ENCODE results near the gene HELQ.
A peak's percentile ranks its signal among the peaks of the same experiment; 100 is the strongest.
"Not testable (repeated sequence)": the region's sequence is repeated elsewhere in the genome, so short reads cannot be mapped to it uniquely, and the experiment has no call there.

HELQ gene, protein sequence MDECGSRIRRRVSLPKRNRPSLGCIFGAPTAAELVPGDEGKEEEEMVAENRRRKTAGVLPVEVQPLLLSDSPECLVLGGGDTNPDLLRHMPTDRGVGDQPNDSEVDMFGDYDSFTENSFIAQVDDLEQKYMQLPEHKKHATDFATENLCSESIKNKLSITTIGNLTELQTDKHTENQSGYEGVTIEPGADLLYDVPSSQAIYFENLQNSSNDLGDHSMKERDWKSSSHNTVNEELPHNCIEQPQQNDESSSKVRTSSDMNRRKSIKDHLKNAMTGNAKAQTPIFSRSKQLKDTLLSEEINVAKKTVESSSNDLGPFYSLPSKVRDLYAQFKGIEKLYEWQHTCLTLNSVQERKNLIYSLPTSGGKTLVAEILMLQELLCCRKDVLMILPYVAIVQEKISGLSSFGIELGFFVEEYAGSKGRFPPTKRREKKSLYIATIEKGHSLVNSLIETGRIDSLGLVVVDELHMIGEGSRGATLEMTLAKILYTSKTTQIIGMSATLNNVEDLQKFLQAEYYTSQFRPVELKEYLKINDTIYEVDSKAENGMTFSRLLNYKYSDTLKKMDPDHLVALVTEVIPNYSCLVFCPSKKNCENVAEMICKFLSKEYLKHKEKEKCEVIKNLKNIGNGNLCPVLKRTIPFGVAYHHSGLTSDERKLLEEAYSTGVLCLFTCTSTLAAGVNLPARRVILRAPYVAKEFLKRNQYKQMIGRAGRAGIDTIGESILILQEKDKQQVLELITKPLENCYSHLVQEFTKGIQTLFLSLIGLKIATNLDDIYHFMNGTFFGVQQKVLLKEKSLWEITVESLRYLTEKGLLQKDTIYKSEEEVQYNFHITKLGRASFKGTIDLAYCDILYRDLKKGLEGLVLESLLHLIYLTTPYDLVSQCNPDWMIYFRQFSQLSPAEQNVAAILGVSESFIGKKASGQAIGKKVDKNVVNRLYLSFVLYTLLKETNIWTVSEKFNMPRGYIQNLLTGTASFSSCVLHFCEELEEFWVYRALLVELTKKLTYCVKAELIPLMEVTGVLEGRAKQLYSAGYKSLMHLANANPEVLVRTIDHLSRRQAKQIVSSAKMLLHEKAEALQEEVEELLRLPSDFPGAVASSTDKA

DNA sequence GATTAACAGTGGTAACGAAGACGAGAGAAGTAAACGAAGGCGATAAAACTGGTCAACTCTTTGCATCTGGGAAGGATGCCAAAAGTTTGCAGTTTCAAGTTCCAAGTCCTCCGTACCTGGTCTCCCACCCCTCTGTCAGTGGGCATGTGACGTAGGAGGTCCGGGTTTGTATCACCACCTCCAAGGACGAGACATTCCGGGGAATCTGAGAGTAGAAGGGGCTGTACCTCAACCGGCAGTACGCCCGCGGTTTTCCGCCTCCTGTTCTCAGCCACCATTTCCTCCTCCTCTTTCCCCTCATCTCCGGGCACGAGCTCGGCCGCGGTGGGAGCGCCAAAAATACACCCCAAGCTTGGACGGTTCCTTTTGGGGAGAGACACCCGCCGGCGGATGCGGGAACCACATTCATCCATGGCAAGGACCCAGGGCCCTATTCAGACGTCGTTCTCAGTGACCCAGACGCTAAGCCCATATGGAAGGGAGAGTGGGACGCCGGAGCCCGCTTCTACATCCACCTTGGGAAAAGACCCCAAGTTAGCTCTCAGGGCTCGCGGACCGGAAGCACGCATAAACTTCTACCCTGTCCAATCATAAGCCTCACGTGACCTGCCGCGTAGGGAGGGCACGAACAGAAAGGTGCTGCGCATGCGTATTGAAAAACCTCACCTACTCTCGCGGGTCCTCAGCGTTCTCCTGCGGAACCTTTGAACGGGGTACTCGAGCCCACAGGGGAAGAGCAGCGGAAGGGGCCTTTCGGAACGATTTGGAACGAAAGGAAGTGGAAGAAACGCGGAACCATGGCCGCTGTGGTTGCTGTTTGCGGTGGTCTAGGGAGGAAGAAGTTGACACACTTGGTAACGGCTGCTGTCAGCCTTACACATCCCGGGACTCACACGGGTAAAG is at the start of gene HELQ, which contains the start of gene MRPS18C:
HELQ (minus strand) TSS at position 543 of the 903 bp plus-strand sequence; CDS start at position 413, 130 bp downstream.
MRPS18C (plus strand) TSS at position 778 of the 903 bp plus-strand sequence; CDS start at position 798, 20 bp downstream.
- peak; percentile 99 for DNase-seq

DNA sequence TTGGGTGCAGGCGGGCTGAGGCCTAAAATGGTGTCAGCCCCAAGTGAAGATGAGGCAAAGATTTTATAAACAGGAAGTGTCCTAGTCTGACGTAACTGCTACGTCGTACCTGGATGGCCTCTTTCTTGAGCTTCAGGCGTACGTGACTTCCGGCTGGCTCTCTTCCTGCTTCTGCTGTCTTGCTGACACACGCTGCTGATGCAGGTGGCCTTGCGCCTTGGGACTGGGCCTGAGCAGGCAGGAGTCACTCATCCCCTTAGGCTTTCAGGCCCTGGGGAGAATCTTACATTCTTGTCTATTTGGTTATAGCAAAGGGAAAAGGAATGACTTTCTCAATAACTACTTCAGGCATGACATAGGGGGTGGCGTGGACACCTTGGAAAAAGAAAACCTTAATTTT is 49.4 kb upstream of the HELQ start:
- no peak for DNase-seq

DNA sequence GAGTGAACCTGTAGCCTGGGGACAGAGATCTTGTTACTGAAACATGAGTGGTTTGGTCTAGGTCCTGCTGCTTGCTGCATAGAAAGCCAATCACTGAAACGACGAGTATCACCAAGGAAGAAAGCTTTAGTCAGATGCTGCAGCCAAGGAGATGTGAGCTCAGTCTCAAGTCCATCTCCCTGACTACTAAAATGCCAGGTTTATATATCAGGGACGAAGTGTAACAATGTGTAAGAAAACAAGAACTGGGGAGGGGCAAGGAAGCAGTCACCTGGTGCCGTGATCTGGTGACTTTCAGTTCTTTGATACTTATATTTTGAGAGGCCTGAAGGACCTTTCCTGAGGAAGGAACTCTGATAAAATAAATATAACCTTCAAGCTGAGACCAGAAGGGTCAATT is 48.9 kb upstream of the HELQ start:
- no peak for DNase-seq

DNA sequence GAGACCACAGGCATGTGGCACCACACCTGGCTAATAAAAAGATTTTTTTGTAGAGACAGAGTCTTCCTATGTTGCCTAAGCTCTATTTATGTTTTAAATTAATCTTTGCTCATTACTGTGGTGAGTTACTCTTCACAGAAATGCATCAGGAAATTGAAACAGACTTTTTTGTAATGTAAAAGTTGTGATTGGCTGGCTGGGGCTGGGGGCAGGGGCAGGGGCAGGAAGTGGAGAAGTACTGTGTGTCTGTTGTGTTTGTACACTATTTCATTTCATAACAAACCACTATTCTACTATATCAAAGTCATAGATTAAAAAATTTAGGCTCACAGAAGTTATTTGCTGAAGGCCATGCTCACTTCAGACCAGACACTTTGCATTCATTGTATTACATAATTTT is 48.4 kb upstream of the HELQ start:
- DNase-seq, result no peak

DNA sequence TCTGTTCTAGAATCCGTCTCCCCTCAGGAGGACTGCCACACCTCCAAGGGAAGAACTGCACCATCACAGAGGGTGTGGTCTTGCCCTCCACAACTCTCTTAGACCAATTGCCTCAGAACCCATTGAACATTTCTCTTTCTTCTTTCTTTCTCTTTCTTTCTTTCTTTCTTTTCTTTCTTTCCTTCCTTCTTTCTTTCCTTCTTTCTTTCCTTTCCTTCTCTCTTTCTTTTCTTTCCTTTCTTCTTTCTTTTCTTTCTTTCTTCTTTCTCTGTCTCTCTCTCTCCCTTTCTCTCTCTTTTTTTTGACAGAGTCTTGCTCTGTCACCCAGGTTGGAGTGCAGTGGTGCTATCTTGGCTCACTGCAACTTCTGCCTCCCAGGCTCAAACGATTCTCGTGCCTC is 46.0 kb upstream of the HELQ start:
- not testable (repeated sequence) for DNase-seq

DNA sequence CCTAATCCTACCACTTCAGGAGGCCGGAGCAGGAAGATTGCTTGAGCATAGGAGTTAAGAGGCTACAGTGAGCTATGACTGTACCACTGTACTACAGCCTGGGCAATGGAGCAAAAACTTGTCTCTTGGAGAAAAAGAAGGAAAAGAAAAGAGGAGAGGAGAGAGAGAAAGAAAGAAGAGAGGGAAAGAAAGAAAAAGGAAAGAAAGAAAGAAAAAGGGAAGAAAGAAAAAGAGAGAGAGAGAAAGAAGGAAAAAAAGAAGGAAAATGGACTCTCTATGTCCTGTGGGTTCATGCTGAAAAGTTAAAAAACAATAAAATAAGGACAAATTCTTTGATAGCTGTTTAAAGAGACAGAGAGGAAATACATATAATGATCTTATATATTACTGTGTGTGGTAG is 42.6 kb upstream of the HELQ start:
- DNase-seq, result no peak

DNA sequence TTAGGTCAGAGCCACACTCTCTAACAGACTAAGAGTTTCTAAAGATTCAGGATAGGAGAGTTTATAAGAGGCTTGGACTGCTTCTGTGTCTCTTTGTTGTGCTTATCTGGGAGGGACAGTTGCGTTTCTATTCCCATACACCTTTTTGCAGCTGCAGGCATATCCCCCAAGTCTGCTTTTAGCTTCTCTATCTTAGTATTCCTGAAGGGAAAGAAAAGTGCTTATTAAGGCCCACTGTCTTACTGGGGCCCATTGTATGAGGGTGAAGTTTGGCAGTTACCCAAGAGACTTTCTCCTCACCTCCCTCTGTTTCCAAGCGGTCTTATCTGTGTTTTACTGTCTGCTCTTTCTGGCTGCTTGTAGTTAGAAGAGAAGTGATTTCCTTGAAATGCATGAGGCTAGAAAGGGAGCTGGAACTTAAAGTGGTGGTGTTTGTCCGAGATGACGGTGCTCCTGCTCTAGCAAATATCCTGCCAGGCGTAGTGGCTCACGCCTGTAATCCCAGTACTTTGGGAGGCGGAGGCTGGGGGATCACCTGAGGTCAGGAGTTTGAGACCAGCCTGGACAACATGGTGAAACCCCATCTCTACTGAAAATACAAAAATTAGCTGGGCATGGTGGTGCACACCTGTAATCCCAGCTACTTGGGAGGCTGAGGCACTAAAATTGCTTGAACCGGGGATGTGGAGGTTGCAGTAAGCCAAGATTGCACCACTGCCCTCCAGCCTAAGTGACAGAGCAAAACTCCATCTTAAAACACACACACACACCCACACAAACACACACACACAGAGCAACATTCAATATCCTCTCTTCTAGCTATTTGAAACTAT is 40.7 kb upstream of the HELQ start:
- not testable (repeated sequence) for DNase-seq

DNA sequence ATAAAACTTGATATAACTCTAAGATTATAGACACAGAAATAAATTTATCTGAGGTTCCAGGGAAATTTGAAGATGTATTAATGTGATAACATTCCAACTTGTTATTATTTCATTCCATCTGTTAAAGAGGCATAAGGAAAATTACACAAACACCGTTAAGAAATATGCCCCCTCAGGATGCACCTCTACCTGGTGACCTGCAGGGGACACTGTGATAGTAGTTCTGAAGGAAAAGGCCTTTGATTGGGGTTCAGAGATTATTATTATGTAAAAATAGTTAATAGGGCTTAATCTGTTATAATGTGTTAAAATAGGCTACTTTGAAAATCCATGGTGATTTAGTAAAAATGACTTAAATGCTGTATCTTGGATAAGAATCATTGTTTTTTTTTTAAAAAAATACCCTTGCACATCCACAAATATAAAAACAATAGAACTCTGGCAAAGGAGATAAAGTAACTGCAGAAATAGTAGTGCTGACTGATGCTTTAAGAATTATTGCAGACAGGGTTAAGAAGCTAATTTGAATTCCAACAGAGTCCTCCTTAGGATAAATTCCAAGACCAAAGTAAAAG is 35.3 kb upstream of the HELQ start:
- DNase-seq, result peak; percentile 28

DNA sequence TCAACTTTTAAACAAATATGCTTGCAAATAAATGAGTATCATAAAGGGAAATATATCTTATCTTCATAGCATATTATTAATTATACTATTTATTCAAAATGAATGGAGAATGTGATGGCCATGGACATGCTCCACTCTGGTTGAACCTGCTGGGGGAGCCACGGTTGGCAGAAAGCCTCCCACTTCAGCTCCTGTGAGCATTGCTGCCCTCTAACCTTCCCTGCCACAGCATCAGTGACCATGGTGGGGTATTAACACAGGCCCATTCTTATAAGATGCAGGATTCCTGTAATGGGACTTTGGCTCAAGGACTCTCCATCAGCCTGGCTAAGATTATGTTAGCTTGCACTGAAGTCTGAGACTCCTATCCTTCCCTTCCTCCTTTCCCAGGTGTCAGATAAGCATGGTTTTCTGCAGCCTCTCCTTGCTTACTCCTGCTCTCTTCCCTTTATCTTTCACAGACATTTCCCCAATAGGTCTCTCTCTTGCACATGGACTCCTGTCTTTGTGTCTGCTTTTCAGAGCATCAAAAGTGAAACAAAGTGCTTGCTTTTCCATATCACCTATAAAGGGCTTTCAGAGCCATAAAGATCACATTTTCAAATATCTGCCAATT is 34.2 kb upstream of the HELQ start:
- DNase-seq, result no peak

DNA sequence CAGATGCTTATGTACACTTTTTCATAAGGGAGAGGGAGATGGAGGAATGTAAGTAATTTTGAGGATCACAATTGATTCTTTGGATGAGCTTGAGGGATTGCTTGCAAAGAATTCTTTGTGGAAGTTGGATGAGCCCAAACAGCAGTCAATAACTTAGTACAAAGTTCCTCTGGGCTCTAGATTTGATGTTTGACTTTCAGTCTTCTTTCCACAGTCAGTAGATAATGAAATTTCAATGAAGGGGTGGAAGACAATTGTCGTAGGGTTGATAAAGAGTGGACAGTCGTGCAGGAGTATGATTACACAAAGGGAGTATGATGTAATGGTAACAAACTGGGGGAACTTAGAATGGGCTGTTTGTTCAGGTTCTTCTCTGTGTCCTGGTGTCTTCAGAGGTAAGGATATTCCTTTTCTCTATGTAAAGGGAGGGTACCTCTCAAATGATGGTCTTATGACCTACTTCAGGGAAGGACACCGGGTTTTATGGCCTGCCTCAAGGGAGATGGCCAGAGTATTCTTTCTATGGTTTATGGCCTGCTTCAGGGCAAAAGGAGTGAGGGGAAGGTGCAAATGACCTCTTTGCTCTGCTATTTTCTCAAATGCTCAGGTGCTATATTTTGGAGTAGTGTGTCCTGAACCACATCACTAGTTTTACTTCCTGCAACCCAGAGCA is 31.0 kb upstream of the HELQ start:
- no peak for DNase-seq

DNA sequence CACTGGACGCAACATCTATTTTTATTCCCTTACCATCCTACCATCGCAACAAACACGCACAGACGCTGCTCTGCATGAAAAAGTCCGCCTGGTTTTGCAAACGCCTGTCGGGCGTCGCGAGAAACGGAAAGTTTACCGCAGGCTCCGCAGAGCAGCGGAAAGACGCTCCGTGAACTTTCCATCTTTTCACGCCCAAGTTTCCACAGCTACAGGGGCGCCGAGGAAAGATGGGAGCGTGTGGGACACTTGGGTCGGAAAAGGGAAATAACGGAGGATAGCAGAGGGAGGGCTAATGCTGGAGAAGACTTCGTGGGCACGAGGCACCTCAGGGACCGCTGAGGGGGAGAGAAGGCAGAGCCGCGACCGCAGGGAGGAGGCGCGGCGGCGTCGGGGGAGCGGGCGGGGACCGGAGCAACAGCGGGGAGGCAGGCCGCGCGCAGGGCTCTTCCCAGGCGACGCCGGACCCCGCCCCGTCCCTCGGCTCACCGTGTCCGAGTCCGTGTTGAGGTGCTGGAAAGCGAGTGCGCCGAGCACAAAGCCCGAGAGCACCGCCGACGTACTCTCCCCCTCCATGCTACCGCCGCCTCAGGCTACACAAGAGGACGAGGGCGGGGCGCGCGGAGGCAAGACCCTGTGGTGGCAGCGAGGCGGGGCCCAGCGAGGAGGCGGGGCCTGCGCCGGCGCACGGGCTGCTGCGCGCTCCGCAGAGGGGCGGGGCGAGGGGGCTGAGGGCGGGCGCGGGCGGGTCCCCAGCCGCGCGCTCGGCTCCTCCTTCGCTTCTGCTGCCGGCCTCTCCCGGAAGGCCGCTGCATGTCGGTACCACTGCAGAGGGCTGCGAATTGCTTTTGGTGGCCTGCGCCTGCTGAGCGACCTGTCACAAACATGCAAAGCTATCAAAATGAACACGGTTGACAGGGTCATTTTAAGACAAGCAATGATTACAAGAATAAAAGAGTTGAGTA is 29.2 kb upstream of the HELQ start, which contains the start of gene ABRAXAS1:
ABRAXAS1 (minus strand) TSS at position 601 of the 962 bp plus-strand sequence; CDS start at position 573, 28 bp downstream.
- peak; percentile 89 for DNase-seq

DNA sequence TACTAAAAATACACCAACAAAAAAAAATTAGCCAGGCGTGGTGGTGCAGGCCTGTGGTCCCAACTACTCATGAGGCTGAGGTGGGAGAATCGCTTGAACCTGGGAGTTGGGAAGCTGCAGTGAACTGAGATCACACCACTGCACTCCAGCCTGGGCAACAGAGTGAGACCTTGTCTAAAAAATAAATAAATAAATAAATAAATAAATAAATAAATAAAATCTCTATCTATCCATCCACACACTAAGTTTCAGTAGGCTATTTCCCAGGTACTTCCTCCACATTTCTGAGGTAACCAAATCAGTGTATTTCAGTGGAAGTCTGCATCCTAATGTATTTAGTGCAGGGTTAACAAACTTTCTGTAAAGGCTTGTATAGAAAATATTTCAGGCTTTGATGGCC is 18.3 kb upstream of the HELQ start:
- DNase-seq, result no peak

DNA sequence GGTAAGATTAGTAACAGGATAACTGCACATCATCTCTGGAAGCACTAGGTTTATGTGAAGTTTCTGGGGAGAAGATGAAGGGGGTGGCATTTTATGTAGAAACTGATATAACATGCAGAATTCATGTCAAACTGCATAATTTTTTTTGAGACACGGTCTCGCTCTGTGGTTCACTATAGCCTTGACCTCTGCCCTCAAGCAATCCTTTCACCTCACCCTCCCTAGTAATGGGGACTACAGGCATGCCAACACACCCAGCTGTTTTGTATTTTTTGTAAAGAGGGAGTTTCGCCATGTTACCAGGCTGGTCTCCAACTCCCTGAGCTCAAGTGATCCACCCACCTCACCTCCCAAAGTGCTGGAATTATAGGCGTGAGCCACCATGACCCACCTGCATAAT is 17.8 kb upstream of the HELQ start:
- no peak for DNase-seq

DNA sequence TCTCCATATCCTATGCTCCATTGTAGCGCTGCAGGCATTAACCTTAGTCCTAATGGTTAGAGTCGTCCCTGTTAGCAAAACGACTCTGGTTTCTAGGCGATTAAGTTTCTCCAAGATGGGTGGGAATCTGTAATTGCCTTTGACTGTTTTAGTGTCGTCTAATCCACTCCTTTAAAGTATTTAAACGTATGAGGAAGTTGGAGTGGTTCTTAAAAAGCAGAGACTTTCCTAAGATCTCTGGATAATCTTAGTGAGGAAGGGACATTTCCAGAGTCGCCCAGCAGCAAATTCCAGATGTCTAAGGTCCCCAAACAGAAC is 520 bp upstream of the HELQ start:
- DNase-seq, result no peak

DNA sequence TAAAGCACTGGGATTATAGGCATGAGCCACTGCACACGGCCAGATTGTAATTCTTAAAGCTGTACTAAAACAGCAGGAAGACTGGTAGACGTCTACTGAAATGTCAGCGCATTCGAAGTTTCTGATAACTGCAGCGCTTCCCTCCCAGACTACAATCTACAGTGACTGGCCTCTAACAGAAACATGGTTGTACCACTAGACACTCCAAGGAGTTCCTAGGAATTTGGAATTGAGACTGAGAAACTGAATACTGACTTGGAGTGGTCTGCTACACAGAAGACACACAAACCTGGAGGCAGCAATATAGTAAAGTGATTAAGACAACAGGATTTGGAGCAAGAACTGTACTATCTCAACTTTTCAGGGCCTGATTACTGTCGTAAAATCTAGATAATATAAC is 937 bp downstream of the HELQ start:
- DNase-seq, result no peak

DNA sequence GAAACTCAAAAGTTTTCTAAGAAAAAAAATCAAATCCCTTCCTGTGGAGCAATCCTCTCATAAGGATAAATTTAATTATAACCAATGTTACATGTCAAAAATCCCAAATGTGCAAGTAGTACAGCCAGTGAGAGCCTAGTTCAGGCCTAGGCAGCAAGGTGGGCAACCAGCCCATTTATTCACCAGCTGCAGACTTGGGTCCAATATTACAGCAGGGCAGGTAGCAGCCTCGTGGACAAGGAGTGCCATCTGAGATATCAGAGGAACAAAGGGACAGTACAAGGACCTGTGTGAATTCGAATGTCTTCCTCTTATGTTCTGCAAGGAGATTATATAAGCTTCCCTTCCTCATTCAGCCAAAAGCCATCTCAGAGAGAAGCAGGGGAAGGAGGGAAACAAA is 6.6 kb downstream of the HELQ start:
- no peak for DNase-seq

DNA sequence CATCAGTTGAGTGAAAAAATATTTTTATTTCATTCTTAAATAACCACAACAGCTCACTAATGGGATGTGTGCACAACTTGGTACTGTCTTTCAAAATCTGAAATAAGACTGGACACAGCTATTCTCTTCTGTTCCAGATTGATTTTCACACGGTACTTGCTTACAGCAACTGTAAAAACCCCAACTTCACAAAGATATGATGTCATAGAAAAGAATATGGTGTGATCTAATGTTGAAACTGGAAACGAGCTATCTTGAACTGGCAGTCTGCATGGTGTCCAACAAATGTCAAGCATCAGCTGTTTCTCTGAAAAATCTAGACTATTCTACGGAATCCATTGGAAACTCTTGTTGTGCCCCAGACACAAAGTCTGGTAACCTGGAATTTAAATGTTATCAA is 14.7 kb downstream of the HELQ start:
- DNase-seq, result no peak

DNA sequence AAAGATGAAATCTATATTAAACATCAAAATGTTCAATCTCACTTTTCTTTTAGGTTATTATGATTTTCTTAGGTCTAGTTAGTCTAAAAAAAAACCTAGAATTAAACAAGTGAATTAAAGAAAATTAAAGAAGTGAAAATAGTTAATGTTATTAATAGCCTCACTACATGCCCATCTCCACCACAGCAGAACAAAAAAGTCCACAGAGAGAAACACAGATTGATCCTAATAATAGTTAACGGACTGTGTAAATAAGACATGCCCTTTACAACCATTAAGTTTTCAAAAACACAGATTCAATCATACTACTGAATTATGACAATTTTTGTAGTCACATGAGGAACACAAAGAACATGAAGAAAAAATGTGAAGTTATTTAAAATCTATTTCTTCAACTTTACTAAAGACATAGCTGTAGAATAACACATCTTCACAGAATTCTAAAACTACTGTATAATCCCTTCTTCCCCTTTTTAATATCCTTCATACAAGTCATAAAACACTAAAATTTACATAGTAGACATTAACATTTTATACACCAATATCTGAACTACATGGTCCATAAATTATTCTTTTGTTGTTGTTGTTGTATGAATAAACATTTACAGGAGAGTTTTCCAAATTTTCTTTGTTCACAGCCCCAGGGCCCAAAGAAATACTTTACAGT is 15.3 kb downstream of the HELQ start:
- DNase-seq, result no peak

All from NCI-H510A treated with DMSO at 0.1 percent for 48 hours (cell line).